NCI-H226 (cell line): ENCODE measurements around the gene IGSF11.
"Not testable (repeated sequence)": the region's sequence is repeated elsewhere in the genome, so short reads cannot be mapped to it uniquely, and the experiment has no call there.

Experiments
- DNase-seq: peaks from one replicate; pipeline ENCODE4 v3.0.0-alpha.2; 2015

The IGSF11 gene

DNA sequence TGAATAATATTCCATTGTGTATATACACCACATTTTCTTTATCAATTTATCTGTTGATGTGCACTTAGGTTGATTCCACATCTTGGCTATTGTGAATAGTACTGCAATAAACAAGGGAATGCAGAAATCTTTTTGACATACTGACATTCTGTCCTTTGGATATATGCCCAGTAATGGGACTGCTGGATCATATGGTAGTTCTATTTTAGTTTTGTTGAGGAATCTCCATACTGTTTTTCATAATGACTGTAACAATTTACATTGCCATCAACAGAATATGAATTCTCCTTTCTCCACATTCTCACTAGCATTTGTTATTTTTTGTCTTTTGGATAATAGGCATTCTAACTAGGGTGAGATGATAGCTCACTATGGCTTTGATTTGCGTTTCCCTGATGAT, 174.7 kb downstream of the IGSF11 start:
- DNase-seq: no peak

DNA sequence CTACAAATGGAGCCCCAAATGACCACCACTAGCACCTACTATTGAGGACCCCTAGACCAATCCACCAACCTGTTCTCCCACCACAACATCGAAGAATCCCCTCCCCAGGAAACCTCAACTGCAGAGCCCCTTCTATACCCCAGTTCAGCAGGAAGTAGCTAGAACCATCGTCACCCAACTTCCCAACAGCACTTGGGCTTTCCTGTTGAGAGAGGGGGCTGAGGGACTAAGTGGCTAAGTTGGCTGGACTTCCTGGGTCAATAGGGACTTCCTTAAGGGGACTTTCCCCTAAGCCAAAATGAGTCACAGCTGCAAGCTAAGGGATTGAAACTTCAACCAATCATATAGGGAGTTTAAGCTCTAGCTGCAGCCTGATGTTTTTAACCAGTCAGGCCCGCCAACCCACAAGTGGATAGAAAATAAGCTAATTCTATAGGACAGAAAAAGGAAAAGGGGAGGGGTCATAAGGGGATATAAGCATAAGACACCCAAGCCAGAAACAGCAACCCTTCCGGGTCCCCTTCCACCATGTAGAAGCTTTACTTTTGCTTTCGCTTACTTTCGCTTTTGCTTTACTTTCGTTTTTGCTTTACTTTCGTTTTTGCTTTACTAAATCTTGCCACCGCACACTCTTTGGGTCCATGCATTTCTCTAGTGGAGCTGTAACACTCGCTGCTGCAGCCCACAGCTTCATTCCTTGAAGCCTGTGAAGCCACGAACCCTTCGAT, 183.0 kb downstream of the IGSF11 start:
- DNase-seq: not testable (repeated sequence)

DNA sequence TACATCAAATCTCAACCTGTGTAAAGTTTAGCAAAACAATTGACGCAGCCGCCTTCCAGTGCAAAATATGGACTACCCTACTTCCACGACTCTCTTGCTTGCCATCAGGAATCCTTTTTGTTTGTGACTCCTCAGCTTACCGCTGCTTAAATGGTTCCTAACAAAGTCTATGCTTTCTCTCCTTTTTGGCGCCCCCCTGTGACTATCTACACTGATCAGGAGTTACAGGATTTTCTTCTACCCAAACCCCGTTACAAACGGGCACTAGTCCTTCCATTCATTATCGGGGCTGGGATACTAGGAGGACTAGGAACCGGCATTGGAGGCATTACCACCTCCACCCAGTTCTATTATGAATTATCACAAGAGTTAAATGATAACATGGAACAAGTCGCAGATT, 184.0 kb downstream of the IGSF11 start:
- DNase-seq: no peak
